ENCODE measurements around the gene RNF123.

RNF123 gene

DNA sequence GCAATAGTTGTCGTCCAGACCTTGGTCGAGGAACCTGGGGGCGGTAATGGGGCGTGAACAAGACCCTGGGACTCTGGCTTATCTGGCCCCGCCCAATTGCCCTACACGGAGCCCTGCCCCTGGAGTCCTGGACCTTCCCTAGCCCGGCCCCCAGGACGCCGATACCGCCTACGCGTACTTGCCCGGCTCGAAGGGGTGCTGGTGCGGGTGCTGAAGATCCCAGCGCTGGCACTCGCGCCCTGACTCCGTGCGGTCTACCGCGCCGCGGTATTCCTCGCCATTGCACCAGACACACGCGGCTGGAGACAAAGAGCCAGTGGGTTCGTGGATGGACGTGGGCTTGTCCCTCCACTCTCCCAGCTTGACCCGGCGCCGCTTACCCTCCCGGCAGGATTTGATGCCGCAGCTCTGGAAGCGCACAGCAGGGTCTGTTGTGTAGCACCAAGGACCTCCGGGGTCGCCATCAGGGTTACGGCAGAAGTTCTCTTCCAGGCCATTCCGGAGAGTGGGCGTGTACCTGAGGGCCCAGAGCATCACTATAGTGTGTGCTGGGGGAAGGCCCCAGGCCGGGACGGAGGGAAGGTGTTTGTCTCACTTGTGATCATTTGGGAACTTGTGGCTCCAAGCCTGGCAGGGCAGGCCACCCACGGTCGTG, 2.5 kb upstream of the RNF123 start:
- peak; percentile 71; the same call in 1 of the 2 replicates for TF ChIP-seq EGR1 (IDR thresholded peaks at IDR 0.05)

GRCh38 chr3:49689908-49690624, 709 bp downstream of the RNF123 start:
- peak; percentile 44; the same call in 1 of the 2 replicates for TF ChIP-seq REST (IDR thresholded peaks at IDR 0.05; ENCODE audit: low read depth)

GRCh38 chr3:49699281-49699979, 10.1 kb downstream of the RNF123 start:
- TF ChIP-seq ZBTB7A (IDR thresholded peaks at IDR 0.05; ENCODE audit: low read depth), result no peak
- TF ChIP-seq TEAD4 (IDR thresholded peaks at IDR 0.05), result no peak
- TF ChIP-seq EGR1 (IDR thresholded peaks at IDR 0.05), result no peak
- TF ChIP-seq YY1 (IDR thresholded peaks at IDR 0.05; ENCODE audit: low read depth), result no peak
- TF ChIP-seq NFIC (IDR thresholded peaks at IDR 0.05), result no peak
- TF ChIP-seq RAD21 (IDR thresholded peaks at IDR 0.05; ENCODE audit: low read depth), result no peak
- TF ChIP-seq TCF12 (IDR thresholded peaks at IDR 0.05; ENCODE audit: low read depth), result no peak
- no peak for TF ChIP-seq FOXM1 (IDR thresholded peaks at IDR 0.05; ENCODE audit: borderline replicate concordance, low read depth)
- no peak for TF ChIP-seq USF1 (IDR thresholded peaks at IDR 0.05)
- TF ChIP-seq, protein P1, sequence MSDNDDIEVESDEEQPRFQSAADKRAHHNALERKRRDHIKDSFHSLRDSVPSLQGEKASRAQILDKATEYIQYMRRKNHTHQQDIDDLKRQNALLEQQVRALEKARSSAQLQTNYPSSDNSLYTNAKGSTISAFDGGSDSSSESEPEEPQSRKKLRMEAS (IDR thresholded peaks at IDR 0.05), result no peak

DNA sequence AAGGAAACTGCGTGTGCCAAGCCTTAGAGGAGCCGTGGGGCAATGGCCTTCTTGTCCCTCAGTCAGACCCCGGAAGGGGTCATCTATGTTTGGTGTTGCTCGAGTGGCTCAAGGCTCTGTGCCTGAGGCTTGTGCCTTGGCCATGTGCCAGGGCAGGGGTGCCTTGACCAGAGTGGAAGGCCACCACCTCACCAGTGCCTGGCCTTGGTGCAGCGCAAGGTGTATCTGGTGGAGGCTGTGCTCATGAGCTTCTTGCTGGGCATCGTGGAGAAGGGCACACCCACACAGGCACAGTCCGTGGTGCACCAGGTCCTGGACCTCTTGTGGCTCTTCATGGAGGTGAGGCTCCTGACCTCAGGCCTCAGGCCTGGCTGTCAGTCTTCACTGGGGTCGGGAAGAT, 10.7 kb downstream of the RNF123 start:
- TF ChIP-seq ZBTB7A (IDR thresholded peaks at IDR 0.05; ENCODE audit: low read depth) (no peak), YY1 (IDR thresholded peaks at IDR 0.05; ENCODE audit: low read depth) (no peak), TEAD4 (IDR thresholded peaks at IDR 0.05) (no peak), REST (IDR thresholded peaks at IDR 0.05; ENCODE audit: low read depth) (no peak), EGR1 (IDR thresholded peaks at IDR 0.05) (no peak), EP300 (IDR thresholded peaks at IDR 0.05; ENCODE audit: borderline replicate concordance) (no peak), CEBPB (IDR thresholded peaks at IDR 0.05) (no peak), FOXM1 (IDR thresholded peaks at IDR 0.05; ENCODE audit: borderline replicate concordance, low read depth) (no peak), USF1 (IDR thresholded peaks at IDR 0.05) (no peak), CREB1 (IDR thresholded peaks at IDR 0.05; ENCODE audit: low read depth) (no peak), NFIC (IDR thresholded peaks at IDR 0.05) (no peak), TCF12 (IDR thresholded peaks at IDR 0.05; ENCODE audit: low read depth) (no peak)
- TF ChIP-seq, protein P1 (IDR thresholded peaks at IDR 0.05), result no peak

DNA sequence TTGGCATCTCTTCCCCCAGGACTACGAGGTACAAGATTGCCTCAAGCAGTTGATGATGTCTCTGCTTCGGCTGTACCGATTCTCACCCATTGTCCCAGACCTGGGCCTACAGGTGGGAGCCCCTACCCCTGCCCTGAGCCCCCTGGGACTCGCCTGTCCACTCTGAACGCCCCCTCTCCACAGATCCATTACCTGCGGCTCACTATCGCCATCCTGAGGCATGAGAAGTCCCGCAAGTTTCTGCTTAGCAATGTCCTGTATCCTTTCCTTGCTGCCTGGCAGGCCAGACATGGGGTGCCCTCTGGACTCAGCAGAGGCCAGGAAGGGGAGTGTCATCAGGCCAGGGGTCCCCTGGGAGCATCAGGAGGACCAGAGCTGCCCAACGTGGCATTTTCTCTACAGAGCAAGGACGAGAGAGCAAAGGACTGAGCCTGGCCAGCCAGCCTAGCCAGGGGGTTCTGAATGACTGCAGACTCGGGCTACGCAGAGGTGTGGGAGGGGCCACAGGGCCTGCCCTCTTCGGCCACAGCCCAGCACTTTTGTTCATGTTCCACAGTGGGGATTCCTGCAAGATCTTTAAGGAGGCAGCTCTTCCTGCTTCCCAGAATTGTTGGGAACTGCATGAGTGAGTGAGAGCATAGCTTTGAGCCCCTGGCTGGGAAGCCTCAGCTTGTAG, 11.2 kb downstream of the RNF123 start:
- TF ChIP-seq REST (IDR thresholded peaks at IDR 0.05; ENCODE audit: low read depth), result no peak
- TF ChIP-seq RAD21 (IDR thresholded peaks at IDR 0.05; ENCODE audit: low read depth), result no peak
- no peak for TF ChIP-seq EGR1 (IDR thresholded peaks at IDR 0.05)
- no peak for TF ChIP-seq TAF1 (IDR thresholded peaks at IDR 0.05; ENCODE audit: low read depth)
- TF ChIP-seq FOXM1 (IDR thresholded peaks at IDR 0.05; ENCODE audit: borderline replicate concordance, low read depth), result no peak
- TF ChIP-seq YY1 (IDR thresholded peaks at IDR 0.05; ENCODE audit: low read depth), result no peak
- no peak for TF ChIP-seq CEBPB (IDR thresholded peaks at IDR 0.05)
- TF ChIP-seq NFIC (IDR thresholded peaks at IDR 0.05), result no peak
- TF ChIP-seq USF1 (IDR thresholded peaks at IDR 0.05), result no peak
- TF ChIP-seq, protein P1 (IDR thresholded peaks at IDR 0.05), result no peak
- TF ChIP-seq ZBTB7A (IDR thresholded peaks at IDR 0.05; ENCODE audit: low read depth), result no peak
- TF ChIP-seq CREB1 (IDR thresholded peaks at IDR 0.05; ENCODE audit: low read depth), result no peak
- no peak for TF ChIP-seq EP300 (IDR thresholded peaks at IDR 0.05; ENCODE audit: borderline replicate concordance)
- no peak for TF ChIP-seq TEAD4 (IDR thresholded peaks at IDR 0.05)

All from Ishikawa (cell line).